ENCODE measurements around the gene CSNK1D.

CSNK1D gene

DNA sequence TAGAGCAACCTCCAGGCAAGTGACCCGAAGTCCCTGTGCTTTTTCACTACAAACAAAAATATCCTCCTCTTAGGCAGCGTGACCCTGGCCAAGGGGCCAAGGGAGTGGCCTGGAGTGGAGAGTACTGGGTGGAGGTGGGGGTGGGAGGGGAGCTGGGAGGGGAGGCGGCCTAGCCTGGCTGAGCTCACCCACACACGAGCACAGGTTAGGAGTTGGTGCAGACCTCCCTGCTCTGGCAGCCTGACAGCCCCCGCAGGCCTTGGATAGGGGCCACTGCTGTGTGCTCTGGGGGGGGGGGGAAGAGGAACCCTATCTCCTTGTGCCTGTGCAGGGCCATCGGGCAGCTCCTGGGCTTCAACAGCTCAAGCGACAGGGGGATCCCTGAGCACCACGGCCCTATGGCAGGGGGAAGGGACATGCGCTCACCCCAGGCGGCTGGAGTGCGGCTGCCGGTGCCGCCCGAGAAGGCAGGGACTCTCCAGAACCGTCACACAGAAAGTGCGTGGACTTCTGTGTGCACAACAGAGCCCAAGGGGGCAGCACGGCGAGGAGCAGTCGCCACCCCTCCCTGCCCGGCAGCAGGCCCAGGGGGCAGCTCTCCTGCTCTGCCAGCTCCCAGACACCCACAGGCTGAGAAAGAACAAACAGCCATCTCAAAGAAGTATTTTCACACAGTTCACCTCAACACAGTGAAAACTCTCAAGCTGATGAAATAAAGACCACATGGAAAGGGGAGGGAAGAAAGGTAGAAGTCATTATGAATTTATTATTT is 31.4 kb downstream of the CSNK1D start:
- H3K36me3 Mint-ChIP-seq: peaks cover 46 to 60% of the 10 kb centered on the region in 2 donors
- peaks cover 58 to 70% of the 10 kb centered on the region in 2 donors for H3K4me1 Mint-ChIP-seq
- peak overlapping the region; percentile 49 to 63 for H3K4me3 Mint-ChIP-seq
- peak overlapping the region; percentile 82 for H3K27ac Mint-ChIP-seq
- H3K9me3 Mint-ChIP-seq: no peaks in the 10 kb centered on the region
- DNase-seq (no peak), ATAC-seq (replicated peaks) (peak; percentile 2 to 23)
- H3K27me3 Mint-ChIP-seq: no peaks in the 10 kb centered on the region

DNA sequence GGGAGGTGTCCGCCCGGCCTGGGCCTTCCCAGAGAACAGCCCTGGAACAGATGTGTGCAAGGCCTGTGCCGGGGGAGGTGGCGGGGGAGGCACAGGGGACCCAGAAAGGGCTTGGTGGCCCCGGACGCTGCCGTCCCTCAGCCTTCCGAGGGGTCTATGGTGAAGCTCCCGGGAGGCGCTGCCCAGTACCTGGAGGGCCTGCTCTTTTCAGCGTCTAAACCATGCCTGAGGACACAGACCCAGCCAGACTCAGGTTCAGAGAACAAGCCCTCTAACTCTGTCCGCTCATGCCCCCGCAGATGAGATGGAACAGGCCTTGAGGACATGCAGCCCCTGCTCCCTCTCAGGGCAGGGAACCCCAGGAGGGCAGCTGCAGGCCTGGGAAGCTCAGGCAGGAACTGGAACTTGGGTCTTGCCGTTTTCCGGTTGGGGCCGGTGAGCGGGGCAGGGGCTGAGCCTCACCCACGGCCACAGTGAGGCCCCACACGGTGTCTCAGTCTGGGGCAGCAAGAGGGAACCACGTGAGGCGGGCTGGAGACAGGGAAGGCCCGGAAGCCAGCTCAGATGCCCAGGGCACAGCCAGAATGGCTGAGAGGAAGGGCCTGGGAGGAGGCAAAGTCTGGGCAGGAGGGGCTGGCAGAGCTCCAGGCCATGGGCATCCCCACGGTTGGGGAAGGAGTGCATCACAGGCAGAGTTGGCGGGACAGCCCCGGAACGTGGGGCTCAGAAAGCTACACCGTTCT is 32.1 kb downstream of the CSNK1D start:
- Mint-ChIP-seq H3K4me1 (peaks cover 52 to 66% of the 10 kb centered on the region in 2 donors), H3K27me3 (no peaks in the 10 kb centered on the region), H3K36me3 (peaks cover 40 to 54% of the 10 kb centered on the region in 2 donors), H3K4me3 (peak overlapping the region; percentile 46 to 49), H3K27ac (peak overlapping the region; percentile 82), H3K9me3 (no peaks in the 10 kb centered on the region)
- peak; percentile 58 to 67 for ATAC-seq (replicated peaks)
- DNase-seq: no peak

GRCh38 chr17:82240506-82241182 is 32.9 kb downstream of the CSNK1D start:
- Mint-ChIP-seq H3K27ac (peak overlapping the region; percentile 84), H3K4me1 (peaks cover 55 to 71% of the 10 kb centered on the region in 2 donors), H3K4me3 (no peak overlapping the region), H3K9me3 (no peaks in the 10 kb centered on the region), H3K36me3 (peaks cover 37 to 47% of the 10 kb centered on the region in 2 donors), H3K27me3 (no peaks in the 10 kb centered on the region)
- DNase-seq (no peak), ATAC-seq (replicated peaks) (no peak)

- Mint-ChIP-seq H3K27ac (peak overlapping the region; percentile 84), H3K4me3 (no peak overlapping the region), H3K4me1 (peaks cover 55 to 71% of the 10 kb centered on the region in 2 donors)
Measured at GRCh38 chr17:82239926-82240505, 33.5 kb downstream of the CSNK1D start.

GRCh38 chr17:82239401-82239925 is 34.0 kb downstream of the CSNK1D start:
- H3K27ac Mint-ChIP-seq: peak overlapping the region; percentile 84
- DNase-seq (no peak), ATAC-seq (replicated peaks) (no peak)
- no peaks in the 10 kb centered on the region for H3K27me3 Mint-ChIP-seq
- peaks cover 54 to 73% of the 10 kb centered on the region in 2 donors for H3K4me1 Mint-ChIP-seq
- peaks cover 29 to 36% of the 10 kb centered on the region in 2 donors for H3K36me3 Mint-ChIP-seq
- H3K4me3 Mint-ChIP-seq: no peak overlapping the region
- H3K9me3 Mint-ChIP-seq: no peaks in the 10 kb centered on the region

More at GRCh38 chr17:82239926-82240505, 33.5 kb downstream of the CSNK1D start:
- Mint-ChIP-seq H3K9me3 (no peaks in the 10 kb centered on the region), H3K36me3 (peaks cover 35 to 41% of the 10 kb centered on the region in 2 donors), H3K27me3 (no peaks in the 10 kb centered on the region)
- ATAC-seq (replicated peaks) (no peak), DNase-seq (no peak)

- DNase-seq (no peak), ATAC-seq (replicated peaks) (peak; percentile 51 to 57)
- Mint-ChIP-seq H3K36me3 (peaks cover 22 to 28% of the 10 kb centered on the region in 2 donors), H3K4me3 (peak overlapping the region; percentile 71 to 82), H3K9me3 (no peaks in the 10 kb centered on the region), H3K27me3 (no peaks in the 10 kb centered on the region), H3K4me1 (peaks cover 53 to 78% of the 10 kb centered on the region in 2 donors), H3K27ac (peak overlapping the region; percentile 93)
Measured at GRCh38 chr17:82238472-82239201, 34.9 kb downstream of the CSNK1D start.

- Mint-ChIP-seq H3K4me1 (peaks cover 56 to 79% of the 10 kb centered on the region in 2 donors), H3K27ac (peak overlapping the region; percentile 93), H3K4me3 (peak overlapping the region; percentile 71 to 82), H3K36me3 (peaks cover 20 to 28% of the 10 kb centered on the region in 2 donors), H3K27me3 (no peaks in the 10 kb centered on the region), H3K9me3 (no peaks in the 10 kb centered on the region)
- DNase-seq: no peak
- ATAC-seq (replicated peaks): peak in 1 of 2 donors; percentile 10
Measured at GRCh38 chr17:82237746-82238471, 35.6 kb downstream of the CSNK1D start.

- peaks cover 51 to 72% of the 10 kb centered on the region in 2 donors for H3K4me1 Mint-ChIP-seq
- DNase-seq (no peak), ATAC-seq (replicated peaks) (no peak)
- H3K9me3 Mint-ChIP-seq: no peaks in the 10 kb centered on the region
- no peak overlapping the region for H3K27ac Mint-ChIP-seq
- peaks cover 20 to 22% of the 10 kb centered on the region in 2 donors for H3K36me3 Mint-ChIP-seq
- no peak overlapping the region for H3K4me3 Mint-ChIP-seq
- no peaks in the 10 kb centered on the region for H3K27me3 Mint-ChIP-seq
Measured at GRCh38 chr17:82237083-82237745, 36.3 kb downstream of the CSNK1D start.

DNA sequence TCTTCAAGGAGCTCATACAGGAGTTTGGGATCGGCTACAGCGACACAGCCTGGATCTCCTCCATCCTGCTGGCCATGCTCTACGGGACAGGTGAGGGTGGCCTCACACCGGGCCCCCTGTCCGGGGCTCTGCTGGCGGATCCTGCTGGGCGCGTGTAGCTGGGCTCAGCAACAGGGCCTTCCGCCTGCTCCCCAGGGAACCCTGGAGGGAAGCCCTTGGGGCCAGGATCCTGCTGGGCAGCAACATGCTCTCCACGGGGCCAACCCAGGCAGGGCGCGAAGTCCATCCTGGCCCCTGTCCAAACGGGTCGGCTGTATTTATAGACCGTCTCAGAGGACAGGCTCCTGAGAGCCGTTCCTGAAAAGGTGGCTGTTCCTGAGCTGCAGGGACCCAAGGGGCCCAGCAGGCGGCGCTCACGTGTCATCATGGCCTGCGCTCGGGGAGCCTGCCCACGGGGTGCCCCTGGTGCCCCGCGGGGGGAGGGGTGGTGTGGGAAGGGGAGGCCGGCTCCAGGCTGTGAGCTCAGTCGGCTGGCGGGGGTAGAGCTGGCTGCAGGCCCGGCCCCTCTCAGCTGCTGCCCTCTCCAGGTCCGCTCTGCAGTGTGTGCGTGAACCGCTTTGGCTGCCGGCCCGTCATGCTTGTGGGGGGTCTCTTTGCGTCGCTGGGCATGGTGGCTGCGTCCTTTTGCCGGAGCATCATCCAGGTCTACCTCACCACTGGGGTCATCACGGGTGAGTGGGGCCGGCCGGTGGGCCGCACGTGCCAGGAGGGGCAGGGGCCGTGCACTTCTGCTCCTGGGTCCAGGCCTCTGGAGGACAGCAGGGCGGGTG is 37.1 kb downstream of the CSNK1D start:
- no peak overlapping the region for H3K4me3 Mint-ChIP-seq
- H3K36me3 Mint-ChIP-seq: peaks cover 17 to 19% of the 10 kb centered on the region in 2 donors
- ATAC-seq (replicated peaks): peak; percentile 44 to 53
- peak; percentile 59 for DNase-seq
- H3K27ac Mint-ChIP-seq: peak overlapping the region; percentile 51
- no peaks in the 10 kb centered on the region for H3K27me3 Mint-ChIP-seq
- no peaks in the 10 kb centered on the region for H3K9me3 Mint-ChIP-seq
- peaks cover 45 to 63% of the 10 kb centered on the region in 2 donors for H3K4me1 Mint-ChIP-seq

DNA sequence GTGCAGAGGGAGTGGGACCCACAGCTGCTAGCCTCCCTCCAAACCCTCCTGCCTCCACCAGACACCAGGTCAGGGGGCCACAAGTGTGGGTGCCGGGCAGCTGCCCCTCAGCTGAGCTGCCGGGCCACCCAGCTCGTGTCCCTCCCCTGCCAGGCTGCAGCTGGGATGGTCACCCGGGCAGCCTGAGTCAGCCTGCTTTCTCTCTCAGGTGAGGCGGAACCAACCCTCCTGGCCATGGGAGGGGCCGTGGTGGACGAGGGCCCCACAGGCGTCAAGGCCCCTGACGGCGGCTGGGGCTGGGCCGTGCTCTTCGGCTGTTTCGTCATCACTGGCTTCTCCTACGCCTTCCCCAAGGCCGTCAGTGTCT is 37.7 kb downstream of the CSNK1D start:
- no peak overlapping the region for H3K4me3 Mint-ChIP-seq
- H3K27ac Mint-ChIP-seq: peak overlapping the region; percentile 51
- H3K27me3 Mint-ChIP-seq: no peaks in the 10 kb centered on the region
- peaks cover 41 to 57% of the 10 kb centered on the region in 2 donors for H3K4me1 Mint-ChIP-seq
- H3K36me3 Mint-ChIP-seq: peaks cover 15 to 16% of the 10 kb centered on the region in 2 donors
- H3K9me3 Mint-ChIP-seq: no peaks in the 10 kb centered on the region
- no peak for DNase-seq
- no peak for ATAC-seq (replicated peaks)

DNA sequence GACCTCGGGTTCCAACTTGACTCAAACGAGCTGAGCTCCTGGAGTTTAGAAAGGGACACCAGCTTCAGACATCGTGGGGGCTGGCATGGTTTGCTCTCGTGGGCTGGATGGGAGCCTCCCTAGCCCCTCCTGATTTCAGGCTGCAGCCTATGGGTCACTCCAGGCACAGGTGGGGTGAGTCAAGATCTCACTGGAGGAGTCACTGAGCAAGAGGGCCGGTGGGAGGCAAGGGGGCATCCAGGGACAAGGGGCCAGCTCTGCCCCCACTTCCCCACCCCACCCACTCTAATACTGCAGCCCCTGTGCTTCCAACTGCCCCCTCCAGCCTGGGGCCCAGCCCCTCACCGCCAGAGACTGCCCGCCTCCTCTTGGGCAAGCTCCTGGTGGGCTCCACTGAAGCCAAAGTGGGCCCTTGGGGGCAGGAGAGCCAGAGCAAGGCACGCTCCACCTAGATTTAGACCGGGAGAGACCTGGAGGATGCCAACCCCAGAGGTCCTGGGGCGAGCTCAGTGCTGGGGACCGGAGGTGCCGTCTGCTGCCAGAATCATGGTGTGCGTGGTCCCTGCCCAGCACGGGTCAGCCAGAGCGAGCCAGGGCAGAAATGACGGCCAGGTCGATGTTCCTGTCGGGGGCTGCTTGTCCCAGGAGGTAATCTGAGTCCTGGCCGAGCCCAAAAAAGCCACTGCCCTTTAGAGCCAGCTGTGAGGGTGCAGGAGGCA is 38.3 kb downstream of the CSNK1D start:
- no peak overlapping the region for H3K27ac Mint-ChIP-seq
- DNase-seq (no peak), ATAC-seq (replicated peaks) (no peak)
- H3K4me3 Mint-ChIP-seq: no peak overlapping the region
- H3K9me3 Mint-ChIP-seq: no peaks in the 10 kb centered on the region
- H3K27me3 Mint-ChIP-seq: no peaks in the 10 kb centered on the region
- H3K4me1 Mint-ChIP-seq: peaks cover 36 to 56% of the 10 kb centered on the region in 2 donors
- H3K36me3 Mint-ChIP-seq: peaks cover 11 to 13% of the 10 kb centered on the region in 2 donors
